Endothelial cell (in vitro differentiated cells): ENCODE results near the gene FIS1. TPM values are rescaled to one million over a fixed set of nuclear protein-coding genes. Genes with fewer than 3 reads are reported as not detected.
"Not testable (repeated sequence)": the region's sequence is repeated elsewhere in the genome, so short reads cannot be mapped to it uniquely, and the experiment has no call there.

ENCODE experiments used
- DNase-seq: peaks from one replicate; pipeline ENCODE4 v3.0.0; 2021; ENCODE audit warnings: low spot score
- H3K27ac Mint-ChIP-seq: one replicate; pipeline ENCODE4 v1.8.0; 2021; ENCODE audit warnings: mixed read lengths, inconsistent platforms; ENCODE audit not compliant: unreplicated experiment
- H3K27me3 Mint-ChIP-seq: one replicate; pipeline ENCODE4 v1.8.0; 2021; ENCODE audit warnings: mild to moderate bottlenecking, moderate library complexity, mixed read lengths, inconsistent platforms; ENCODE audit not compliant: unreplicated experiment
- H3K36me3 Mint-ChIP-seq: one replicate; pipeline ENCODE4 v1.8.0; 2021; ENCODE audit warnings: mild to moderate bottlenecking, low read depth, mixed read lengths, inconsistent platforms; ENCODE audit not compliant: unreplicated experiment
- H3K4me1 Mint-ChIP-seq: one replicate; pipeline ENCODE4 v1.8.0; 2021; ENCODE audit warnings: mild to moderate bottlenecking, mixed read lengths, inconsistent platforms; ENCODE audit not compliant: unreplicated experiment
- H3K4me3 Mint-ChIP-seq: one replicate; pipeline ENCODE4 v1.8.0; 2021; ENCODE audit warnings: mild to moderate bottlenecking, mixed read lengths, inconsistent platforms; ENCODE audit not compliant: unreplicated experiment
- H3K9me3 Mint-ChIP-seq: one replicate; pipeline ENCODE4 v1.8.0; 2021; ENCODE audit warnings: mixed read lengths, inconsistent platforms; ENCODE audit not compliant: unreplicated experiment
- CTCF ChIP-seq: fragments of 200-600 bp; sonication (generic); IDR thresholded peaks from one replicate; pipeline ENCODE4 v1.5.0; 2021; ENCODE audit warnings: antibody characterized with exemption; ENCODE audit not compliant: unreplicated experiment
- total RNA-seq: library from RNA; stranded (reverse); fragmentation: NEBNext Ultra II Directional; extraction: Animal tissue kit (Norgen Biotek cat#: 25700); gene quantifications from one replicate; pipeline ENCODE4 v1.2.1, GENCODE V29; 2021; ENCODE audit not compliant: unreplicated experiment

FIS1 gene
- total RNA-seq, 1 donor from 2014 or later: 150 TPM

GRCh38 chr7:101200862-101201599 lies 43.9 kb downstream of the FIS1 start, which contains the start of gene MOGAT3:
Gene MOGAT3 (minus strand): TSS chr7:101201036. CDS start chr7:101200854, 182 bp downstream.
- Mint-ChIP-seq H3K4me3 (no peak within 1 kb of the TSS), H3K4me1 (no peaks in the 10 kb centered on the region), H3K27ac (no peak within 1 kb of the TSS), H3K27me3 (peaks cover 12% of the 10 kb centered on the region), H3K36me3 (no peaks in the 10 kb centered on the region), H3K9me3 (no peaks in the 10 kb centered on the region)
- DNase-seq: no peak
- no peak for TF ChIP-seq CTCF

GRCh38 chr7:101200504-101200861 lies 44.4 kb downstream of the FIS1 start:
- no peaks in the 10 kb centered on the region for H3K4me1 Mint-ChIP-seq
- H3K9me3 Mint-ChIP-seq: no peaks in the 10 kb centered on the region
- peaks cover 12% of the 10 kb centered on the region for H3K27me3 Mint-ChIP-seq
- H3K4me3 Mint-ChIP-seq: no peak overlapping the region
- no peak for DNase-seq
- no peaks in the 10 kb centered on the region for H3K36me3 Mint-ChIP-seq
- H3K27ac Mint-ChIP-seq: no peak overlapping the region
- TF ChIP-seq CTCF: no peak

GRCh38 chr7:101199522-101199921 lies 45.4 kb downstream of the FIS1 start:
- not testable (repeated sequence) for H3K4me3 Mint-ChIP-seq, H3K36me3 Mint-ChIP-seq, DNase-seq, H3K4me1 Mint-ChIP-seq, H3K27ac Mint-ChIP-seq, H3K9me3 Mint-ChIP-seq
- H3K27me3 Mint-ChIP-seq: peaks cover 12% of the 10 kb centered on the region

- TF ChIP-seq CTCF: no peak
- Mint-ChIP-seq H3K9me3 (no peaks in the 10 kb centered on the region), H3K36me3 (no peaks in the 10 kb centered on the region), H3K27me3 (peaks cover 13% of the 10 kb centered on the region), H3K4me1 (no peaks in the 10 kb centered on the region), H3K27ac (no peak overlapping the region), H3K4me3 (no peak overlapping the region)
- no peak for DNase-seq
Observed at GRCh38 chr7:101198476-101198875, 46.4 kb downstream of the FIS1 start.

GRCh38 chr7:101197991-101198390 lies 46.9 kb downstream of the FIS1 start:
- no peak for TF ChIP-seq CTCF
- no peaks in the 10 kb centered on the region for H3K9me3 Mint-ChIP-seq
- H3K36me3 Mint-ChIP-seq: no peaks in the 10 kb centered on the region
- DNase-seq: no peak
- H3K27ac Mint-ChIP-seq: no peak overlapping the region
- peaks cover 13% of the 10 kb centered on the region for H3K27me3 Mint-ChIP-seq
- no peak overlapping the region for H3K4me3 Mint-ChIP-seq
- no peaks in the 10 kb centered on the region for H3K4me1 Mint-ChIP-seq
